ENCODE data around the gene BCR.
A peak's percentile ranks its signal among the peaks of the same experiment; 100 is the strongest.

The BCR gene

DNA sequence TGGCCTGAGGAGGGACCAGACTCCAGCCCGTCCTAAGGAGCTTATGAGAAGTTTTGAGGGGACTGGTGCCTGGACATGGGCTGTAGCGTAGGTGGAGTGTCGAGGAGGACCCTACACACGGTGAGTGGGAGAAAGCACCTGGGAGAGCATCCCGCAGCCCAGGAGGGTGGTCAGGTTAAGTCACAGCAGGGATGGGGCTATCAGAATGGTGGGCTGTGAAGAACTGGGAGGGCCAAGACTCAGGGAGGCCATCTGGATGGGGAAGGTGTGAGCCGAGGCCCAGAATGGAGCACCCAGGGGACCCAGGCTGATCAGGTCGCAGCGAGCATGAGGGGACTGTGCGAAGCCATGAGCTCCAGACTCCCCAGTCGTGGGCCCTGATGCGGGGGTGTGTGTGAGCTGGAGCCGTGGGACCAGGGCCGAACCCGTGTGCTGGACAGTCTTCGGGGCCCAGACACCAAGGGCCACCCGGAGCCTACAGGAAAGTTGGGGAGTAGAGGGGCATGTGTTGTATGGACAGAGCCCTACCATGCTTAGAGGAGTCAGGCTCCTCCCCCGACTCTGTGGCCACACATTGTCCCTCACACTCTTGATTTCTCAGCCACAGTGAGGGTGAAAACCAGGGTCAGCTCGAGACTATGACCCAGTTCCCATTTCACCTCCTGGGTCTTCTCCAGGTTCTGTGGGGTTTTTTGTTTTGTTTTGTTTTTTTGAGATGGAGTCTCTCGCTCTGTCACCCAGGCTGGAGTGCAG is 54.3 kb downstream of the BCR start:
- Histone ChIP-seq H3K9me3 (ENCODE audit: control insufficient read depth, insufficient read depth, low read length) (no peaks in the 10 kb centered on the region), H3K4me1 (ENCODE audit: control insufficient read depth, insufficient read depth, low read length) (peaks cover 63% of the 10 kb centered on the region), H3K27me3 (ENCODE audit: control insufficient read depth, insufficient read depth, low read length) (no peaks in the 10 kb centered on the region), H3K36me3 (ENCODE audit: control insufficient read depth, insufficient read depth, low read length) (no peaks in the 10 kb centered on the region), H3K9ac (ENCODE audit: low read depth, low read length) (no peak overlapping the region), H3K27ac (ENCODE audit: low read depth, low read length) (no peak overlapping the region), H3K4me3 (ENCODE audit: low read depth, low read length) (no peak overlapping the region)

DNA sequence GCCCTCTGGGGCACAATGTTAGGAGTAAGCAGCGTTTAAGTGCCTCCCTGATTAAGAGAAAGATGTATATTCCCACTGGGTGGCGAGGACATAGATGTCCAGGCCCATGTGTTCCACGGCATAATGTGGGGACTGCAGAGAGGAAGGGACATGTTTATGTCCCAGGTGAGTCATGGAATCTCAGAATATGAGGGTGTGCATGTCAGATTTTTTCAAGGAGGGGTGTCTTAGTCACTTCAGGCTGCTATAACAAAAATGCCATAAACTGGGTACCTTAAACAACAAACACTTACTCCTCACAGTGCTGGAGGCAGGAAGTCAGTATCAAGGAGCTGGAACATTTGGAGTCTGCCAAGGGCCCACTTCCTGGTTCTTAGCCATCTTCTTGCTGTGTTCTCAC is 55.1 kb downstream of the BCR start:
- Histone ChIP-seq H3K27ac (ENCODE audit: low read depth, low read length) (no peak overlapping the region), H3K36me3 (ENCODE audit: control insufficient read depth, insufficient read depth, low read length) (no peaks in the 10 kb centered on the region), H3K9me3 (ENCODE audit: control insufficient read depth, insufficient read depth, low read length) (no peaks in the 10 kb centered on the region), H3K27me3 (ENCODE audit: control insufficient read depth, insufficient read depth, low read length) (no peaks in the 10 kb centered on the region), H3K4me3 (ENCODE audit: low read depth, low read length) (no peak overlapping the region), H3K9ac (ENCODE audit: low read depth, low read length) (no peak overlapping the region), H3K4me1 (ENCODE audit: control insufficient read depth, insufficient read depth, low read length) (peaks cover 55% of the 10 kb centered on the region)

DNA sequence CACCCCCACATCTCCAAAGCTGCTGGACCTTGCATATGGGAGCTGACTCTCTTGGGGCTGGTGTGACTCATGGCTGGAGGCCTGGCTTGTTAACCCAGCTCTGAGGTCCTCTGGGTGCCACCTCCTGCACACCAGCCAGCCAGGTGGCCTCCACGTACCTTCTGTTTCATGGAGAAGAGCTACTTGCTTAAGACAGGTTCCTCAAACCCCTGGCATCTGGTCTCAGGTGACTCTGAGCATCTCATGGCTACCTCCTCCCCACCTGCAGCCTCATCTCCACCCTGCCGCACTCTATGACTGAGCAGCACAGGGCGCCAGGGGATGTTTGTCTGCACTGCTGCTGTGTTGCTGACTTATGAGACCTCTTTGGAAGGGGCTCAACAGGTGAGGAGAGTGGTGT is 55.7 kb downstream of the BCR start:
- no peak overlapping the region for H3K27ac ChIP-seq (ENCODE audit: low read depth, low read length)

DNA sequence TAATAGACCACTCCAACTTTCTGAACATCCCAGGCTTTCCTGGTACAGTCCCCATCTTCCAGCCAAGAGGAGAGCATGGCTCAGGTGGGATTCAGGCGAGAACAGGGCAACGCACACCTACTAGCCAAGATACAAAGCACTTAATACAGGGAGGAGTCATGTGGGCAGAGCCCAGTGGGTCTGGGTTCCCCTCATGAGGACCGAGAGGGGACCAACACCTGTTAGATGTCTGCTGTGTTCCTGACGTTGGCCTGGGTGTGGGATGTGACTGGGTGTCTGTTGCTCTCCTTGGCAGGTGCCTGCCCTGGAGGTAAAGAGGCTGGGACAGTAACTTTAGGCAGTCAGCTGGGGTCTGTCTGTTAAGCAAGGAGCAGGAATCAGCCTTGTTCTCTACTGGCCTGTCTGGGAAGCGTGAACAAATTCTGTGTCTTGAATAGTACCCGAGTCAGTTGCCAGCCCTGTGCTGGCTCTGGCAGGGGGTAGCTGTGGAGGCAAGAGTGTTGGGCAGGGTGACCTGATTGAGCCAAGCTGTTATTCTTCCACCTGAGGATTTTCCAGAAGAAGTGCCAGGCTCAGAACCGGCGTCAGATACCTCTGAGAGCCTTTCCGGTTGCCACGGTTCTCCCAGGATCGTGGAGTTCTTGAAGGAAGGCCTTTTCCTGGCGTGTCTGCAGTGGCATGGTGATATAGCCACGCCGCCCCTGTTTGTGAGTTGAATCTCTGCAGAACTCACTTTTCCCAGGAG is 56.3 kb downstream of the BCR start:
- peak overlapping the region; percentile 44 for H3K27ac ChIP-seq (ENCODE audit: low read depth, low read length)
- H3K9ac ChIP-seq (ENCODE audit: low read depth, low read length) = no peak overlapping the region
- H3K4me3 ChIP-seq (ENCODE audit: low read depth, low read length) = no peak overlapping the region
- no peaks in the 10 kb centered on the region for H3K36me3 ChIP-seq (ENCODE audit: control insufficient read depth, insufficient read depth, low read length)
- peaks cover 55% of the 10 kb centered on the region for H3K4me1 ChIP-seq (ENCODE audit: control insufficient read depth, insufficient read depth, low read length)
- H3K27me3 ChIP-seq (ENCODE audit: control insufficient read depth, insufficient read depth, low read length) = no peaks in the 10 kb centered on the region
- no peaks in the 10 kb centered on the region for H3K9me3 ChIP-seq (ENCODE audit: control insufficient read depth, insufficient read depth, low read length)

More for the DNA sequence above, 55.7 kb downstream of the BCR start:
- H3K4me3 ChIP-seq (ENCODE audit: low read depth, low read length) = no peak overlapping the region
- H3K27me3 ChIP-seq (ENCODE audit: control insufficient read depth, insufficient read depth, low read length) = no peaks in the 10 kb centered on the region
- H3K9me3 ChIP-seq (ENCODE audit: control insufficient read depth, insufficient read depth, low read length) = no peaks in the 10 kb centered on the region
- H3K4me1 ChIP-seq (ENCODE audit: control insufficient read depth, insufficient read depth, low read length) = peaks cover 55% of the 10 kb centered on the region
- no peaks in the 10 kb centered on the region for H3K36me3 ChIP-seq (ENCODE audit: control insufficient read depth, insufficient read depth, low read length)
- no peak overlapping the region for H3K9ac ChIP-seq (ENCODE audit: low read depth, low read length)

DNA sequence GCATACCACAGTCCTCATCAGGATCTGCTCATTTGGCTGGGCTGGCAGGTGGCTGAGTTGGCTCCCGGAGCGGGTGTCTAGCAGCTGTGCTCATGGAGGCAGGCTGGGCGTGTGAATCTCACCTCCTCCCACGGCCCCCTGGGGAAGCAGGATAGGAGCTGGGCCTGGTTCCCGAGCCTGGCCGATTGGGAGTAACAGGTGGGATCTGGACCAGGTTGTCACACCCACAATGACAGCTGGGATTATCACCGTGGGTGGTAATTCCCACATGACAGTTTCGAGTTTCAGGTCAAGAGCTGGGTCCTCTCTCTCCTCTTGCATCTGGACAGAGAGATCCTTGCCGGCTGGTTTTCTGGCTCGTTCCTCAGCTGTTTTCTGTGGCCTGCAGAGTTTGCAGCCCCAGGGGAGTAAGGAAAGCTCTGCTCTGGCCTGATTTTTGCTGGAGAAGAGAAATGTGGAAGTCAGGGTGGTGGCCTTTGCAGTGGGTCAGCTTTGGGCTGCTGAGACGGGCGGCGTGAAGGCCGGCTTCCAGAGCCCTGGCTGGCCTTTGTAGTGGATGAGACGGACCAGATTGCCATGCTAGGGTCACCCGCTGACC is 57.0 kb downstream of the BCR start:
- Histone ChIP-seq H3K27me3 (ENCODE audit: control insufficient read depth, insufficient read depth, low read length) (no peaks in the 10 kb centered on the region), H3K27ac (ENCODE audit: low read depth, low read length) (peak overlapping the region; percentile 44), H3K9me3 (ENCODE audit: control insufficient read depth, insufficient read depth, low read length) (no peaks in the 10 kb centered on the region), H3K4me1 (ENCODE audit: control insufficient read depth, insufficient read depth, low read length) (peaks cover 55% of the 10 kb centered on the region), H3K9ac (ENCODE audit: low read depth, low read length) (no peak overlapping the region), H3K36me3 (ENCODE audit: control insufficient read depth, insufficient read depth, low read length) (no peaks in the 10 kb centered on the region), H3K4me3 (ENCODE audit: low read depth, low read length) (no peak overlapping the region)

DNA sequence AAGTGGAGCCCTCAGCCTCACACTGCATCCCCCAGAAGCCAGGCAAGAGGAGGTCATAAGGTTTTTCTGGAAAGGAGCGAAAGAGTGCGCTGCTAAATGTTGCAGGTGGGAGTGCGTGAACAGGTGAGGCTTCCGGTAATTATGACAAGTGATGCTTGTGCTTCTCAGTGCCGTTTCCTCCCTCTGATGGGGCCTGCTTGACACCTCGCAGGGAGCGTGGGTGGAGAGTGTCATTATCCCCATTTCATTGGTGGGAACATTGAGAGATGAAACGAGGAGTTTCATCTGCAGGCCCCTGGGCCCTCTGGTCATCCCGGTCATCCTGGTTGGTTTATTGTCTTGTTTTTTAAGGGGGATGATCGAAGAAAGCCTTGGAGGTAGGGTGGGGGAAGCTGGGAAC is 57.5 kb downstream of the BCR start:
- no peaks in the 10 kb centered on the region for H3K27me3 ChIP-seq (ENCODE audit: control insufficient read depth, insufficient read depth, low read length)
- peak overlapping the region; percentile 44 for H3K27ac ChIP-seq (ENCODE audit: low read depth, low read length)
- H3K9me3 ChIP-seq (ENCODE audit: control insufficient read depth, insufficient read depth, low read length) = no peaks in the 10 kb centered on the region
- H3K4me1 ChIP-seq (ENCODE audit: control insufficient read depth, insufficient read depth, low read length) = peaks cover 53% of the 10 kb centered on the region
- H3K36me3 ChIP-seq (ENCODE audit: control insufficient read depth, insufficient read depth, low read length) = no peaks in the 10 kb centered on the region
- H3K9ac ChIP-seq (ENCODE audit: low read depth, low read length) = no peak overlapping the region
- no peak overlapping the region for H3K4me3 ChIP-seq (ENCODE audit: low read depth, low read length)

GRCh38 chr22:23238707-23239106 is 58.4 kb downstream of the BCR start:
- no peak overlapping the region for H3K4me3 ChIP-seq (ENCODE audit: low read depth, low read length)
- peaks cover 55% of the 10 kb centered on the region for H3K4me1 ChIP-seq (ENCODE audit: control insufficient read depth, insufficient read depth, low read length)
- no peaks in the 10 kb centered on the region for H3K9me3 ChIP-seq (ENCODE audit: control insufficient read depth, insufficient read depth, low read length)
- H3K36me3 ChIP-seq (ENCODE audit: control insufficient read depth, insufficient read depth, low read length) = no peaks in the 10 kb centered on the region
- H3K27ac ChIP-seq (ENCODE audit: low read depth, low read length) = no peak overlapping the region
- no peak overlapping the region for H3K9ac ChIP-seq (ENCODE audit: low read depth, low read length)
- no peaks in the 10 kb centered on the region for H3K27me3 ChIP-seq (ENCODE audit: control insufficient read depth, insufficient read depth, low read length)

DNA sequence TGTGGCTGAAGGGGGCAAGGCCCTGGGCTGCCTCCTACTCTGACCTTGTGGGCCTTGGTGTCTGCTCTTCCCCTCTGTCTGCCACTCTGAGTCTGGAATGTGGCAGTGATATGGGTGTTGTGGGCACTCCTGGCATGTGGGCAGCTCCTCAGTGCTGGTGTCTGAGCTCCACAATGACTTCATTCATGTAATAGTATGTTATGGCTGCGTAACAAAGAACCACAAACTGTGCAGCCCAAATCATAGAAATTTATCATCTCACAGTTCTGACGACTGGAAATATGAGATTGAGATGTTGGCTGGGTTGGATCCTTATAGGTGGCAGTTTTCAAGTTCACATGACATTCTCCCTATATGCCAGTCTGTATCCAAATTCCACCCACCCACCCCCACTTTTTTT is 59.1 kb downstream of the BCR start:
- peaks cover 56% of the 10 kb centered on the region for H3K4me1 ChIP-seq (ENCODE audit: control insufficient read depth, insufficient read depth, low read length)
- no peak overlapping the region for H3K9ac ChIP-seq (ENCODE audit: low read depth, low read length)
- no peak overlapping the region for H3K4me3 ChIP-seq (ENCODE audit: low read depth, low read length)
- no peak overlapping the region for H3K27ac ChIP-seq (ENCODE audit: low read depth, low read length)
- no peaks in the 10 kb centered on the region for H3K27me3 ChIP-seq (ENCODE audit: control insufficient read depth, insufficient read depth, low read length)
- H3K9me3 ChIP-seq (ENCODE audit: control insufficient read depth, insufficient read depth, low read length) = no peaks in the 10 kb centered on the region
- no peaks in the 10 kb centered on the region for H3K36me3 ChIP-seq (ENCODE audit: control insufficient read depth, insufficient read depth, low read length)

DNA sequence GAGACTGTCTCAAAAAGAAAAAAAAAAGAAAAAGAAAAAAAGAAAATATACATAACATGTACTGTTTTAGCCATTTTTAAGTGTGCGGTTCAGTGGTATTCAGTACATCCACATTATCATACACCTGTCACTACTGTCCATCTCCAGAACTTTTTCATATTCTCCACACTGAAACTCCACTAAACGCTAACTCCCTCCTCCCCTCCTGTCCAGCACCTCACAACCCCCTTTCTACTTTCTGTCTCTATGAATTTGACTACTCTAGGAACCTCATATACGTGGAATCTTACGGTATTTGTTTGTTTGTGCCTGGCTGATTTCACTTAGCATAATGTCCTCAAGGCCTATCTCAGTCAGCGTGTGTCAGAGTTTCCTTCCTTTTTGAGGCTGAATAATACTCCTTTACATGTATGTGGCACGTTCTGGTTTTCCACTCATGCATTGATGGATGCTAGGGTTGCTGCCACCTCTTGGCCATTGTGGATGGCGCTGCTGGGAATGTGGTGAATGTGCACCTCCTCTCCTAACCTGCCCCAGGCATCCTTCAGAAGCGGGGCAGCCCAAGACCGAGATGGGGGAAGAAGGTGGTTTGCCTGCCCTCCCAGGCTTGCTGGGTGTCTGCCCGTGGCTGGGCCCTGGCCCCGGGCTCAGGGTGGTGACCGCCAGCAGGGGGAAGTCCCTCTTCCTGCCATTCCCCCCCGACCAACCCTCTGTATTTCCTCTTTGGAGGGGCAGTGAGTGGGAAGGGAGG is 60.5 kb downstream of the BCR start:
- no peak overlapping the region for H3K4me3 ChIP-seq (ENCODE audit: low read depth, low read length)
- H3K27me3 ChIP-seq (ENCODE audit: control insufficient read depth, insufficient read depth, low read length) = no peaks in the 10 kb centered on the region
- no peaks in the 10 kb centered on the region for H3K9me3 ChIP-seq (ENCODE audit: control insufficient read depth, insufficient read depth, low read length)
- peak overlapping the region; percentile 99 for H3K27ac ChIP-seq (ENCODE audit: low read depth, low read length)
- 0 out of 2 replicates have a peak overlapping the region, but pooled peaks have one; percentile 52 for H3K9ac ChIP-seq (ENCODE audit: low read depth, low read length)
- peaks cover 68% of the 10 kb centered on the region for H3K4me1 ChIP-seq (ENCODE audit: control insufficient read depth, insufficient read depth, low read length)
- H3K36me3 ChIP-seq (ENCODE audit: control insufficient read depth, insufficient read depth, low read length) = no peaks in the 10 kb centered on the region

GRCh38 chr22:23241562-23242472 is 61.5 kb downstream of the BCR start:
- Histone ChIP-seq H3K9me3 (ENCODE audit: control insufficient read depth, insufficient read depth, low read length) (no peaks in the 10 kb centered on the region), H3K4me1 (ENCODE audit: control insufficient read depth, insufficient read depth, low read length) (peaks cover 61% of the 10 kb centered on the region), H3K27ac (ENCODE audit: low read depth, low read length) (peak overlapping the region; percentile 99), H3K27me3 (ENCODE audit: control insufficient read depth, insufficient read depth, low read length) (no peaks in the 10 kb centered on the region), H3K36me3 (ENCODE audit: control insufficient read depth, insufficient read depth, low read length) (no peaks in the 10 kb centered on the region), H3K9ac (ENCODE audit: low read depth, low read length) (peak overlapping the region; percentile 52; the same call in 1 of the 2 replicates), H3K4me3 (ENCODE audit: low read depth, low read length) (peak overlapping the region; percentile 38)
